HG03025 (cell line): ENCODE data around the gene PLXNB1.

Experiments
- ATAC-seq: cut with Tn5 transposase; IDR thresholded peaks from one replicate; pipeline ENCODE4 v1.9.1; 2021; ENCODE audit warnings: mild to moderate bottlenecking, moderate library complexity; ENCODE audit not compliant: unreplicated experiment, low FRiP score

The PLXNB1 gene

DNA sequence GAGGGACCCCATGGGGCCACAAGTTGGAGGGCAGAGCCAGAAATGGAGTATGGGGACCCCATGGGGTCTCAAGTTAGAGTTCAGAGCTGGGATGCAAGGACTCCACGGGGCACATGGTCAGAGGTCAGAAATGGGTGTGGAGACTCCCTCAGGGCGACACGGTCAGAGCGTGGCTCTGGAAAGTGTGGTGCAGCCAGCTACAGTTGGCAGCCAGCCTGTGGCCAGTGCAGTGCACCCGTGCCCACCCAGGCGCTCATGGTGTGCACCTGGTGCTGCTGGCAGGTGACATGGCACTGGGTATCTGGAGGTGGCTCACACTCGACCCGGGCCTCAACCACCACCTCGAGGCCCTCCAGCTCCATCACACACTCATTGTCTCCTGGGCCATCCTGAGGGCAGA lies 11.2 kb downstream of the PLXNB1 start:
- no peak for ATAC-seq

DNA sequence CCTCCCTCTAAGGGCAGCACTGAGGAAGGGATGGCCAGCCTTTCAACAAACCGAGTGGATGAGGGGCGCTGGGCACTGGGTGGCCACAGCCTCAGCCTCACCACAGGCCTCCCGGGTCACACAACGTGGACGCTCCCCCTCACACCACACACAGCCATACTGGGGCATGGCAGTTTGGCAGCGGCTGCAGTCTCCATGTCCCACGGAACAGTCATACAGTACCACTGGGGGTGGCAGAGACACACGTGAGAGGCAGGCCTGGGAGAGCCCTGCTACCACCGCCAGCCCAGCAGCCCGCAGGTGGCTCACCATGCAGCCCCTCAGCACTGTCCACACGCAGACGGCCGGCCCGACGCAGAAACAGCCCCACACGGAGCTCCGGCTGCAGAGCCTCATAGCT lies 11.7 kb downstream of the PLXNB1 start:
- ATAC-seq = no peak

DNA sequence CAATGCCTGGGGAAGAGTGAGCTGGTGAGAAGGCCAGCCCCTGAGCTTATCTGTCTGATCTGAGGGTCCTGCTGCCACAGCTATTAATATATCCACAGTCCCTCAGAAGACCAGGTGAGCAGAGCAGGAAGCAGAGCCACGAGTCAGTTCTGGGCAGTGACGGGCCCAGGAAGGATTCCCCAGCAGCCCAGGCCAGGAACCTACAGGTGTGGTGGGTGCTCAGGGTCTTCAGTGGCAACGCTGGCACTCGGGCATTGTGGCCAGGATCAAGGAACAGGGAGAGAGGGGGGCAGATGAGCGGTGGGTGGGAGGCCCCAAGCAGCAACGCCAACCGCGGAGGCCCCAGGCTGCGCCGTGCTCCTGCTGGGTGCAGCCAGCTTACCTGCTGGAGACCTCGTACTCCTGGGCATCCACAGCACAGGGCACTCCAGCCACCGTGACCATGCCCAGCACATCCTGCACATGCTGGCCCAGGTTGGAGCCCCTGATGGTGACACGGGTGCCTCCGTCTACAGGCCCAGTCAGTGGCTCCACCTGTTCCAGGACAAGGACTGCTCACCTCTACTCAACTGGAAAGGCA lies 12.3 kb downstream of the PLXNB1 start:
- no peak for ATAC-seq

DNA sequence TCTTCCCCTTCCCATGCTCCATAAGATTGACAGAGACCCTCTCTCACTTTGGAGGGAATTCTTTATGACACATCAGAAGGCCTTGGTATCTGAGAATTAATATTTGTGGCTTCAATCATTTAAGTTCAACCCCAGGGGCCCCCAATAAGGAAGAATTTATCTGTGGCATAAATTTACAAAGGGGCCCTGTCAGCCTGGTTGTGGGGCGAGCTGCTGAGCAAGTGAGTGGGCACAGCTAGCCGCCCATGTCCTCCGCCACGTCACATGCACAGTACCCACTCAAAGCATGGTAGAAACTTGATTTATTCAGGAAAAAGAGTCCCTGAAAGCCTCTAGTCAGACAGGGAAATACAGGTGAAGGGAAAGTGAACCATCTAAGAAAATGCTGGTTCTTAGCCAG lies 13.3 kb downstream of the PLXNB1 start:
- ATAC-seq = no peak

DNA sequence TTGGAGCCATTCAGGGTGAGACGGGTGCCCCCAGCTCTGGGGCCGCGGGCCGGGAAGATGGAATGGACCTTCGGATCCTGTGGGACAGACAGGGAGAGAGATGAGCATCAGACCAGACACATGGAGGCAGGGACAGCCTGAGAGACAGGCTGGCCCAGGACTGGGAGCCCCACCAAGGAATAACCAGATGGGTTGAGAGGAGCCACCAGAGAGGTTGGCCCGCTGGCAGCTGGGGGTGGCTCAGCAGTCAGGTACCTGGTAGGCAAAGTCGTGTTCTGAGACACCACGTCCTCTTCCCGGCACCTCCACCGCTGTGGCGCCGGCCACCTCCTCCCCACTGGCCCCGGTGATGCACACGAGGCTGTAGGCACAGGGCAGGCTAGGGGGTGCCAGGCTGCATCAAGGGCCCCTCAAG lies 13.8 kb downstream of the PLXNB1 start:
- no peak for ATAC-seq

DNA sequence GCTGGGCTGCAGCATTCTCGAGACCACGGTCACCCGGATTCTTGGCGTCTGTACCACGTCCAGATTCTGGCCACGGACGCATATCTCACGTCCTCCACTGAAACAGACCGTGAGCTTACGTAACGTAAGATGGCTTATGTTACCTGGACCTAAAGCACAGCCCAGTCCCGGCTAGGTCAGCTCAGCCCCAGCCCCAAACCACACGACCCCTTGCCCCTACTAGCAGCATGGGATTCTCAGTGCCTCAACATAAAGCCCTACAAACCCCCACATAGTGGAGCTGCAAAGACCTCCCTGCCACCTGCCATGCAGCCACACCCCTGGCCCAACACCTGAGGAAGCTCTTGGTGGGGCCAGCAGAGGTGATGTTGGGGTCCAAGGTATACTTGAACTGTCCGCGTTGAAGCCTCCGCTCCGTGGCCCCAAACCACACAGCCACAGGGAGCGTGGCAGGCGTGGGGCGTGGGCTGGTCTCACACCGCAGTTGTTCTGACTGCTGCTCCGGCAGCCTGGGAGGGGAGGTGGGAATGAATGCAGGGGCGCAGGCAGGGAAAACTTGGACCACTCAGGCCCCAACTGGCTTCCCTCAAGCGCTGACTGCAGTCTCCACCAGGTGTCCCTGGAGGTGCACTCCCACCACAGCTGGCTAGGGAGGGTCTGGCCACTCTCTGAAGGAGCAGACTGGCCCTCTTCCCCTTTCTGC lies 14.5 kb downstream of the PLXNB1 start:
- ATAC-seq = no peak

DNA sequence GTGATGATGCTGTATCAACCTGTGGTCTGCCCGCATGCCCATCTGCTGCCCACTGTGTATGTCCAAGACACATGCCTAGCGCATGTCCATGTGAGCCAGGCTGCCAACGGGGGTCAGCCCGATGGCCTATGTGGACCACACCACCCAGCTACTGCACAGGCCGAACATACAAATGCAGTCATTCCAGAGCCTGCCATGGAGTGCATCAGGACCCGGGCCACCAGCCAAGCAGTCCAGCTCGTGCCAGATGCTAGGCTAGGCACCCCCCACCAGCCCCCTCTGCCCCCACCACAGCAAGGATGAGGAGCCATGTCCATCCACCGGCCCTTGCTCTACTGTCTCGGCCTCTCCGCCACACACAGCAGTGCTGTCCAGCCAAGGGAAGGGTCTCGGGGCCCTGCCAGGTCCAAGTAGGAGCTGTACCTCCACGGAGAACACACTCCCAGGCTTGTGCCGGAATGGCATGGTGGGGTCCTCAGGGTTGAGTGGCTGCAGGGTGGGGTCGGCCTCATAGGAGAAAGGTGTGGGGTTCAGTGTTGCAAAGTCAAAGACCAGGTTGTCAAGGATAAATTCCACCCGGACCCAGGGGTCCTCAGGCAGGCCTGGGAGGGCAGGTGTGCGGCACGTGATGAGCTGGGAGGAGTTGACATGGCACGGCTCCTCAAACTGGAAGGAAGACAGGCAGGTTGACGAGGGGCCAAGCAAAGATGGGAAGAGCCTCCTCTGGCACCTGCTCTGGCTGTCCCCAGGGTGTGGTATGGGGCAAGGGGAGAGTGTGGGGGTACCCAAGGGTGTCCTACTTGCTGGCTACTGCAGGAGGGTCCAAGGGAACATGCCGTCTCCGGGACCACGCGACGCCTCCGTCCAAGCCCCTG lies 15.3 kb downstream of the PLXNB1 start:
- no peak for ATAC-seq

DNA sequence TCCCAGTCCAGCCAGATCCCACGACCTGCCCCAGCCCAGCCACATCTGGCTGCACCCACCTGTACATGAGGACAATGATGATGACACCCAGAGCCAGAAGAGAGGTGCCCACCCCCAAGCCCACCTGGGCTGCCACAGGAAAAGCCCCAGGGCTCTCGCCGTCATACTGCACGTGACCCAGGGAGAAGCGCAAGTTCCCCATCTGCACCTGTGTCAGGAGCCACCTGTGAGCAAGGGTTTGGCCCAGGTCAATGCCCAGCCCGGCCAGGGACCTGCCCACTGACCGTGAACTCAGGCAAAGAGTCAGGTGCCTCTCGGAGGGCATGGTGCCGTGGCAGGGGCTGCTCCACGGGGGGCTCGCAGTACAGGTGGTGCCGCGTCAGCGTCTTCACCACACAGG lies 16.3 kb downstream of the PLXNB1 start:
- no peak for ATAC-seq

DNA sequence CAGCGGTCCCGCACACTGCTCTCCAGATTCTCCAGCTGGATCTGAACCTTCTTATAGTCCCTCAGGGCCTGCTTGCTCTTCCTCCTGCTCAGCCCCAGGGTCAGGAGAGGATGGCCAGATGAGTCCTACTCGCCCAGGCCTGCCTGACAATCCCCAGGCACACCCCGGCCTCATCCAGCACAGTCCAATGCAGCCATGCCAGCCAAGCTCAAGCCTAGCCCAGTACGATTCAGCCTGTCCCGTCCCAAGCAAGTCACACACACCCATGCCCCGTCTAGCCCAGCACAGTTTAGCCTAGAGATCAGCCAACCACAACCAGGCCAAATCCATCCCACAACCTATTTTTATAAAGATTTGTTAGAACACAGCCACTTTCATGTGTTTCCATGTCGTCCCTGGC lies 16.8 kb downstream of the PLXNB1 start:
- ATAC-seq = no peak

DNA sequence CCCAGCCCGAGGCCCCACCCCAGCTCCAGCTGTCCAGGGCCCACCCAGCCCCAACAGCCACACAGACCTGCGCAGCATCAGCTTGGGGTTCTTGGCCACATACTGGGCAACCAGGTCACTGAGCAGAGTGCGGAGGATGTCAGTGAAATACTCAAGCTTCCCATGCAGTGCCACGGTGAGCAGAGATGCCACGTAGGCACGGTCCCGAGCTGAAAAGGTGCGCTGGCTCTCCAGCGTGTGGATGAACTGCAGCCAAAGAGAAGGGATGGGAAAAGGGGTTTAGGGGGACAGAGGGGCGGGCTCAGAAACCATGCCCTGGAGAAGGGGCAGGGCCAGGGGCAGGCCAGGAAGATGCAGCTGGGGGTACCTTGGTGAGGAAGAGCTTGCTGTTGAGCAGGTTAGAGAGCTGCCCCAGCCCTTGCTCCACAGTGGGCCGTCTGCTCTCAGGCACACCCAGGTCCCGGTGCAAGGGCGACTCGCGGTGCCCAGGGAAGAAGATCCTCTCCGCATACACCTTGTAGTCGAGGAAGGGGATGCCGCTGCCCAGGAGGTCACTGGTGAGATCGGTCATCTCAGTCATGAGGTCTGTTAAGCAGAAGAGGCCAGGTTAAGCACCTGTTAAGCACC lies 17.4 kb downstream of the PLXNB1 start:
- ATAC-seq = no peak

DNA sequence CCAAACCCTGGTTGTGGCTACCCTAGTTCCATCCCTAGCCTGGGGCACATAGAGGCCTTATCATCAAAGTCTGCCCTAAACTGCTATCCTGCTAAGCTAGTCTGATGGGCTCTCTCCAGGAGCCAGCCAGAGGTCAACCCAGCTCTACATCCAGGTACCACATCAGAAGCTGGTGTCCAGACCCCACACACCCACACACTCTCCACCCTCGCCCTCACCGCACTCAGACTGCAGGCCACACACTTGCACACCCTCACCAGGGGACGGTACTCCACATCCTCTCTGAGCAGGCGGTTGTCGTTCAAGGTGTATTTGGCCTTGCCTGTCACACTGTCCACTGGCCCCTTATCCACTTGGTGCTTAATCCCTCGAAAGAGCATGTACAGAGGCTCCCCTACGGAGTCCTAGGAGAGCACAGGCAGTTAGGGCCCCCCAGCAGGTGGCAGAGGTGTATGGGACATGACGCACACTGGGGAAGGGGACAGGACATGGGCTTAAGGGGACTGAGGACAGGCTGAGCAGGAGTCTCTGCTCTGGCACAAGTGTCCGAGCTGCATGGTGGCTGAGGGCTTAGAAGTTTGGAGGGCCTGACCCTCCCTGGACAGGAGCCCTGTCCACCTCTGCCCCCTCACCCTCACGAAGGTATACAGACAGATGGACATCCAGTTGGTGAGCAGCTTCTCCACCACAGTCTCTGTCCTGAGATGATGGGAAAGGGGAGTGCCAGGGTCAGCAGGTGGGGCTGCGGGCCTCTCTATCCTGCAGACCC lies 18.1 kb downstream of the PLXNB1 start:
- no peak for ATAC-seq

DNA sequence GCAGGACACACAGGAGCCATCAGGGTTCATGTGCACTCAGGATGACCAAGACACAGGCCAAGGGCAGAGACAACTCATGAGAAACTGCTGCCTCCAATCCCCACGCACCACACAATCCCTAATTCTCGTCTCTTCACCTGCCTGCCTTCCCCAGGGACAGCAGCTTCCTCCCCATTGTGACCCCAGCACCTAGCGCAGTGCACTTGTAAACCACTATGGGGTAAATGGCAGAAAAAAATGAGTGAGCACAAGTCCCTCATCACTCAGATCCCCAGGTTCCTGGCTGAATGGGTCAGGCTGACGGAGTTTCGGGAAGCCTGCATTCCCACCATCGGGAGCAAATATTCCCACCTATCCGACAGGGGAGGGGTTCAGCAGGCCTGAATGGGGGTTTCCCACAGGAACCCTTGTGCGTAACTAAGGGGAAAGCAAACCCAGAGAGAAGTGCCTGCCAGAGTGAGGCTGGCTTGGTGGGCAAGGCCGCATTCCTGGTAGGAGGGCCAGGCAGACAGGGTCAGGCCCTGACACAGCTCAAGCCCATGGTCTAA lies 18.8 kb downstream of the PLXNB1 start:
- no peak for ATAC-seq

DNA sequence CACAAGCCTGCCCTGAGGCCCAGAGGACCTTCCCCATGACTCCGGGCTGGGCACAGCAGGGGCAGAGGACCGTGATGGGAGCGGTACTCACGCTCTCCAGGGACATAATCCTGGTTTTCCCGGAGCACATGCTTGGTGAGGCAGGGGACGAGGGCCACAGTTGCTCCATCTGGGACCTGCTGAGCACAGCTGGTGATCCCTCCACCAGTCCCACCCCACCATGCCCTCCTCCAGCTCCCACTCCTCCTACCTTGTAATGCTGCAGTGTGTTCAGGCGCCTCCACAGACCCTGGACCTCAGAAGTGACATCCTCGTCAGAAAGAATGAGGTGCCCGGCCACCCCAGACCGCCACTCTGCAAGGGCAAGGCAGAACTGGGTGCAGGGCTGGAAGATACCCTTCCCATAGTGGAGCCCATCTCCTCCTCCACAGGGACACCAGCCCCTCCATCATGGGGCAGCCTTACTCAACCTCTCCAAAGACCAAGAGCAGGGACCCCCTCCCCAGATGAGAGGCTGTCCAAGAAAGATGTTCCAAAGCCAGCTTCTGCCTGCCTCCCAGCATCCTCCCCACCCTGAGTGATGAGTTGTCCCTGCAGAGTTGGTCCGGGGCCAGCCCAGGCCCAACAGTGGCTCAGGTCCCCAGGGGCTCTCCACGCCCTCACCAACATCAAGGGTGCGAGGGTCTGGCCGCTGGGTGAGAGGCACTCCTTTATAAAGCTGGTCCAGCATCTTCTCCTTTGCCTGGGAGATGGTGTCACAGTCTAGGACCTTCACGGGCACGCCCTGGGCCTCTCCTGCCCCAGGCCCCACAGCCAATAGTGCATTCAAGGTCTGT lies 19.5 kb downstream of the PLXNB1 start:
- no peak for ATAC-seq

DNA sequence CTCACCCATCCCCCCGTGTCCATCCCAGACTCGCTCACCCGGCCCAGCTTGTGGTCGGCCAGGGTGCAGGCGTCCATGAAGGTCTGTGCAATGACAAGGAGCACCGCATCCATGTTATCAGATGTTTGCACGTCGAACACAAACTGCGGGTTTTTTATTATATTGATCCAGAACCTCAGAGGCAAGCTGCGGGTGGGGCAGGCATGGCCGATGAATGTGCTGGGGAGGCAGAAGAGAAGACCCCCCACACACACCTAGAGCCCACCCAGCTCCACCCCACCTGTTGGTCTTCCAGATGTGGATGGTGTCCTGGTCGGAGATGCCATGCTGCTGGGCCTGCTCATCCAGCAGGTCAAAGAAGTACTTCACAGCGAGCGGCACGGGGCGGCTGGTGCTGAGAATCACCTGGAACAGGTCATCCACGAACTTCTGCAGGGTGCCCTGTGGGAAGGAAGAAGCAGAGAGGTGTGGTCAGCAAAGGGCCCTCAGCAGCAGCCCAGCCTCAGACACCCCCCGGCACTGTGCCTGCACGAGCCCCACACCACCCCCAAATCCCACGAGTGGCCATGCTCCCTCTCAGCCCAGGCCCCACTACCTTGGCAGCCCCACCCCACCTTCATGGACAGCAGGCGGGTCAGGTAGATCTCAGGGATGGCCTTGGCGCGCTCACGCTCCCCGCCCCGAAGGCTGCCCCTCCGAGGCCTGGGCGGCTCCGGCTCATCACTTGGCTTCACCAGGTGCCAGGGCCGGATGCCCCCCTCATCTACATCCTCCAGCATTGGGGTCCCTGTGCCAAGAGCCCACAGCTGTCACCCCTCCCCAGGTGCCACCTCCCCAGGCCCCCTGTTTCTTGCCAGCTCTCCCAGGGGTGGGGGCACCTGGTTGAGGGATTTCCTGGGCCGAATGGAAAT lies 20.3 kb downstream of the PLXNB1 start:
- ATAC-seq = no peak

DNA sequence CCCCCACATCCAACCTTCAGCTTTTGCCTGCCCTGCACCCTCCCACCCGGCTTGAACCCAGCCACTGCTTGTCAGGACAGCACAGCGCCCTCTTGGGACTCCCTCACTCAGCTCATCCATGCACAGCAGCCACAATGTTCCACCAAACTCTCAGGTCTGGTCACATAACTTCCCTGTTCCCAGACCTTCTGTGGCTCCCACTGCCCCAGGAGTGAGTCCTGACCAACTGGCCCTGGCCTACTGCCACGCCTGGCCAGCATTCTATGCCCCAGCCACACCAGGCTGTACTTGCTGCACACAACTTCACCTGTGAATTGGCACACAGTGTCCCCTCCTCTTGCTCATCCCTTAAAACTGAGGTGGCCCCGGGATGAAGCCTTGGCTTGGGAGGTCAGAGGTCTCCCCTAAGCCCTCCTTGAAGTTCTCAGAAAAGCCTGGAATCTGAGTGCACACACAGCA lies 21.0 kb downstream of the PLXNB1 start:
- no peak for ATAC-seq

DNA sequence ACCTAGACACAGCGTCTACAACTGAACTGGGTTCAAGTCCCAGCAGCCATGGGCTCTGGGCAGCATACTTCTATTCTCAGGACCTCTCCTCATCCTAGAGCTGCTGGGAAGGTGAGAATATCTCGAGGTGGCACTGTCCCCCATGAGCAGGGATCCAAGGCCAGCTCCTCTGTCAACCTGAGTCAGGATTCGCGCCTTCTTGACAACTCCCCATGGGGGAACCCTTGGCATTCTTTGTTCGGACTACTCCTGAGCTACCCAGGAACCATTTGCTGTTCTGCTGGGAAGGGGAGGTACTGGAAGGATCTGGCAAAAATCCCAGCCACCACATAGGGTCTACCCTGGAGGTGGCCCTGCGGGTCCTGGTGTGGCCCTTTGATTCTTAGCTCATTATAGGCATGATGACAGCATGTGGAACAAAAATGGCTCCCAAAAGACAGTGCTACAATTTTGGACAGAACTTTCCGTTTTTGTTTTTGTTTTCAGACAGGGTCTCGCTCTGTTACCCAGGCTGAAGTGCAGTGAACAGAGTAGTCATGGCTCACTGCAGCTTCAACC lies 22.3 kb downstream of the PLXNB1 start:
- no peak for ATAC-seq

DNA sequence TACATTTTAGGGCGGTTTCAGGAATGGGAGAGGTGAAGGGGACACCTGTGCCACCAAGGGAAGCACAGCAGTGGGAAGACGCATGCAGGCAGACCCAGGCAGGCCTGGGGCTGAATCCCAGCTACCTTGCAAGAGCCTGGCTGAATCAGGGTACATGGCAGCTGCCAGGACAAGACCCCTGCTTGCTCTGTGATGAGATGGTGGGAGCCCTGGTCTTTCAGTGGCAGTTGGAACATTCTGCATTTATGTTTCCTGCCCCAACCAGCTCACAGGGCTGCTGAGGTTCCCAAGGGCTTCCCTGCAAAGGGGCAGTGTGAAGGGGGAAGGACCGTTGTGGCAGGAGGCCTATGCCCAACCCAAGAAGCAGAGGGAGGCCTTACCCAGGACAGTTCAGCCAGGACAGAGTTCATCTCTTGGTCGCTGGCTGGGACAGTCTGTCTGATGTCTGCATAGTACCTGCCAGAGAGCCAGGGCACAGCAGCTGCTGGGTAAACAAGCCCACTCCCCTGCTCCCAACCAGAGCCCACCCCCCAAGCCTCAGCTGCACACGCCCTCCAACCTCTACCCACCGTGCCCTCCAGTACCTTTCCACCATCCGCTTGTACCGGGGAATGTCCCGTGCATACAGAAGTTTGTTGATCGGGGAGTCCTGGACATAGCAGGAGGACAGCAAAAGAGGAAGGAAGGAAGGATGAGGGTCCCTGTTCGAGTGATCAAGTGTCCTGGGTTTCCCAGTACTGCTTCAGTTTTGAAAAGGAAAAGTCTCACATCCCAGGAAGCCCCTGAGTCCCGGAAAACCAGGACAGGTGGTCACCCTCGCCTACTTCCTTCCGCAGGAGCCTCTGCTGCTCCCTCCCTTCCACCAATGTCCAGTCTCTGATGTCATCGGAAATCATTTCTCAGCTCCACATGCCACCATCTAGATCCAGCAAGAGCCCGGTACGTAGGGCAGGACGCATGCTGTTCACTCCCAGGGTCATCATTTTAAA lies 23.1 kb downstream of the PLXNB1 start:
- ATAC-seq = no peak
